COLO829 (cell line): Measurements from ENCODE around the gene TMPRSS12.
"Not testable (repeated sequence)": the region's sequence is repeated elsewhere in the genome, so short reads cannot be mapped to it uniquely, and the experiment has no call there.

Experiments used
- DNase-seq: peaks from one replicate; pipeline ENCODE4 v3.0.0; 2012; ENCODE audit warnings: low spot score

Gene TMPRSS12

DNA sequence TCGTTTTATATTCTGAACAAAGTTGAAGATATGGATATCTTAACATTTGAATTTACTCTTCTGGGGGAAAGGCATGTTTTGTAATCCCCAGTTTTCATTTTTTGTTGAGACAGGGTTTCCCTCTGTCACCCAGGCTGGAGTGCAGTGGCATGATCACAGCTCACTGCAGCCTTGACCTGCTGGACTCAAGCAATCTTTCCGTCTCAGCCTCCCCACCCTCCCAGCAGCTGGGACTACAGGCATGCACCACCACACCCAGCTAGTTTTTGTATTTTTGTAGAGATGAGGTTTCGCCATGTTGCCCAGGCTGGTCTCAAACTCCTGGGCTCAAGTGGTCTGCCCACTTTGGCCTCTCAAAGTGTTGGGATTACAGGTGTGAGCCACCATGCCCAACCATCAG, 84.2 kb downstream of the TMPRSS12 start:
- DNase-seq, result not testable (repeated sequence)

DNA sequence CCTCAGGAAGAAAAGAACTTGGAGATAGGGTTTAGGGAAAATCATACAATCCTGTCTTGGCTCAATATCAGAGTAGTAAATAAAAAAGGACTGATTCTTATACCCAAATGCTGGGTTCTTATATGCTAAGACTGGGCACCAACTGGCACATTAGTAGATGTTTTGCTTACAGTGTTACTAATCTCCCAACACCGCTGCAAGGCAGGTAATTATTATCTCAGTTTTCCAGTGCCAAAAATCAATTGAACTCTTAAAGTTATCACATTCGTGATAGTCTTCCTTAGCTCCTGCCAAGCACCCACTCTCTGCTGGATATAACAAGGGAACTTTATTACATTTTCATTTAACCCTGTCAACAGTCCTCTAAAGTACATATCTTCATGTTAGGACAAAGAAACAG, 84.6 kb downstream of the TMPRSS12 start:
- no peak for DNase-seq

DNA sequence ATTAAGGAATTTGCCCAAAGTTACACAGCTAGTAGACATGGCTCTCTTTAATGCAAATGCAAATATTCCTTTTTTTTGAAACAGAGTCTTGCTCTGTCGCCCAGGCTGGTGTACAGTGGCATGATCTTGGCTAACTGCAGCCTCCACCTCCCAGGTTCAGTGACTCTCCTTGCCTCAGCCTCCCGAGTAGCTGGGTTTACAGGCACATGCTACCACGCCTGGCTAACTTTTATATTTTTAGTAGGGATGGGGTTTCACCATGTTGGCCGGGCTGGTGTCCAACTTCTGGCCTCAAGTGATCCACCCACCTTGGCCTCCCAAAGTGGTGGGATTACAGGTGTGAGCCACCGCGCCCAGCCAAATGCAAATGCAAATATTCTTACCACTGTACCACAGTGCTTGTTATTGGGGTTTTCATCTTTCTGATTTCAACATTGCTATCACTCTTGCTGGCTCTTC, 85.1 kb downstream of the TMPRSS12 start:
- DNase-seq, result no peak

DNA sequence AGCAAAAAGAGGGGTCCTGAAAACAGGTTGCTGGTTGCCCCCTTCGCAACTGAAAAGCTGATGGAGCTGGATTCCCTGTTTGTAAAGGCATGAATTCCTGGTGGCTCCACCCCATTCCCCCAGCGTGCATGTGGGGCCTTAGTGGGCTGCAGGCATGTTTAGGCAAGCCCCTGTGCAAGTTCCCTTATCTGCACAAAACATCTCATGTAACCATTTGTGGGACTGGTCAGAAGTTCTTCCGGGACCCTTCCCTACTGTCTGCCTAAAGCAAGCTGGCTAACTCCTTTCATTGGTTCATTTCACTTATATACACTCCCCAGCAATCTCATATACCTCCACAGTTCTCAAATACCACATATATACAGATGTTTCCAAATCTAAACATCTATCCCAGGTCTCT, 85.7 kb downstream of the TMPRSS12 start:
- DNase-seq, result no peak

DNA sequence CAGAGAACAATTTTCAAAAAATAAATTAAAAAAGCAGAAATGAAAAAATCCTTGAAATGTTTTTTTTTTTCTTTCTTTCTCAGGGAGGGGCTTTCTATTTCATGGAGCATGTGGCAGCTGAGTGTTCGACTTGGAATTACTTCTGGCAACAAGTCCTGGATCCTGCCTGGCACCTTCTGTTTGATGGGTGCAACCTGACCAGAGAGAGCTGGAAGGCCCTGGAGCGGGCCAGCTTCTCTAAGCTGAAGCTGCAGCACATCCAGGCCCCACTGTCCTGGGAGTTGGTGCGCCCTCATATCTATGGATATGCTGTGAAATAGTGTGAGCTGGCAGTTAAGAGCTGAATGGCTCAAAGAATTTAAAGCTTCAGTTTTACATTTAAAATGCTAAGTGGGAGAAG, 87.1 kb downstream of the TMPRSS12 start:
- no peak for DNase-seq

DNA sequence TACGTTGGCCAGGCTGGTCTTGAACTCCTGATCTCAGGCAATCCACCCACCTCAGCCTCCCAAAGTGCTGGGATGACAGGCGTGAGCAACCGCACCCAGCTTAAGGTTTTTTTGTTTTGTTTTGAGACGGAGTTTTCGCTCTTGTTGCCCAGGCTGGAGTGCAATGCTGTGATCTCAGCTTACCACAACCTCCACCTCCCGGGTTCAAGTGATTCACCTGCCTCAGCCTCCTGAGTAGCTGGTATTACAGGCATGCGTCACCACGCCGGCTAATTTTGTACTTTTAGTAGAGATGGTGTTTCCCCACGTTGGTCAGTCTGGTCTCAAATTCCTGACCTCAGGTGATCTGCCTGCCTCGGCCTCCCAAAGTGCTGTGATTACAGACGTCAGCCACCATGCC, 87.8 kb downstream of the TMPRSS12 start:
- DNase-seq, result not testable (repeated sequence)

DNA sequence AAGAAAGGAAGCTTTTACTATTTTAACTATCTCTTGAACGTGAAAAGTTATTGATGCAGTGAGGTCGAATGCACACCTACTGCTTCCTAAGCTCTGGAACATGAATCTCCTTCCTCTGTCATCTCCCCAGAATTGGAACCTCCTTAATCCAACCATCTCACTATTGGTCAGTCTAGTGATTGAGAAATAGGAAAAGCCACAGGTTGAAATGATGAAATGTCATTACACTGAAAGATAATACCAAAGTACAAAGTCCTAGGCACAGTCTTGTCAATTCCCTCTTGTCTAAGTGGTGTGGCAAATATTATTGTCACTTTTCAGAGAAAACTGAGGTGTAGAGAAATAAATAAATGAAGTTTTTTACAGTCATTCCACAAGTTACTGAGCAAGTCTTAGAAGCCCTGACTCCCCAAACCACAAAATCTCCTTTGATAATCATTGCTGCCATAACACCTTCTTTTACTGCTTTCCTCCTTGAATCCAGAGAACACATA, 90.1 kb downstream of the TMPRSS12 start:
- DNase-seq, result no peak

DNA sequence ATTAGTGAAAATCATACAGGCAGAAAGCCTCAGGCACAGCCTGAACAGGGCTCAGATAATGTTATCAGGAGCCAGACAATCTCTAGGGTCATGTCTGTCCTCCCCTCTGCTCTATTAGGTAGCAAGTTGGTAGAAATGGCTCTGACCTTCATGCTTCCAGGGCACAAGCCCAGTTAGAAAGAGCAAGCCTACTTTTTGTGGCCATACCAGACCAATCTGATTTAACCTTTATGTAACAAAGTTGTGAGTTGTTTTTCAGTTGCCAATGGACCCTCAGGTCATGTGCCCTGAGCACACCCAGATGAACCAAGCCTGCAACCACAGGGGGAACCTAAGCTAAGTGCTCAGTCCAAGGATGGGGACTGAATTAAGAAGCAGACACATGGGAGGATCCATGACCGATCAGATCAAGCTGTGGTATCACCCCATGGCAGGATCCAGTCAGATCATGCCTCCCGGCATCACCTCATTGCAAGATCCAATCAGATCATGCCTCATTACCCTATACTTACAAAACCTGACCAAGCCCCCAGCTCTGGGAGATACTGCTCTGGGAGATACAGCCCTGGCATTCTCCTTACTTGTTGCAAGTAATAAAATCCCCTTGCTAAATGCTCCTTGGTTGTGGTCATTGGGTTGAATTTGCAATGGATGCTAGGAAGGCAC, 90.9 kb downstream of the TMPRSS12 start:
- DNase-seq, result no peak

DNA sequence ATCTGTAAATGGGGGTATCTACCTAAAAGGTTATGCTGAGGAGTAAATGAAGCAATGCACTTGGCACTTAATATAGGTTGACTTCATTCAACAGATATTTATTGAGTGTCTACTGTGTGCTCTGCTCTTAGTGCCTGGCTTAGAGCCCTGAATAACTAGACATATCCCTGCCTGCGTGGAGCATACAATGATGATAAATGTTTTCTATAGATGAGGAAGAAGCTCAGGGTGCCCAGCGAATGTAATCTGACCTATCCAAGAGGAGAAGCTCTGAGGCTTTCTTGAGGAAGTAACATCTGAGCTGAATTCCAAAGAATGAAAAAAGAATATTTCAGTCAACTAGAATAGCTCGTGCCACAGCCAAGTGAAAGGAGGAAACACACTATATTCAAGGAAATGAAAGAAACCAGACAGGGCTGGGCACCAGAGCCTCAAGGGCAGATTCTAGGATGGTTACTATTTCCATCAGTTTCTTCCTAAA, 91.7 kb downstream of the TMPRSS12 start:
- no peak for DNase-seq

DNA sequence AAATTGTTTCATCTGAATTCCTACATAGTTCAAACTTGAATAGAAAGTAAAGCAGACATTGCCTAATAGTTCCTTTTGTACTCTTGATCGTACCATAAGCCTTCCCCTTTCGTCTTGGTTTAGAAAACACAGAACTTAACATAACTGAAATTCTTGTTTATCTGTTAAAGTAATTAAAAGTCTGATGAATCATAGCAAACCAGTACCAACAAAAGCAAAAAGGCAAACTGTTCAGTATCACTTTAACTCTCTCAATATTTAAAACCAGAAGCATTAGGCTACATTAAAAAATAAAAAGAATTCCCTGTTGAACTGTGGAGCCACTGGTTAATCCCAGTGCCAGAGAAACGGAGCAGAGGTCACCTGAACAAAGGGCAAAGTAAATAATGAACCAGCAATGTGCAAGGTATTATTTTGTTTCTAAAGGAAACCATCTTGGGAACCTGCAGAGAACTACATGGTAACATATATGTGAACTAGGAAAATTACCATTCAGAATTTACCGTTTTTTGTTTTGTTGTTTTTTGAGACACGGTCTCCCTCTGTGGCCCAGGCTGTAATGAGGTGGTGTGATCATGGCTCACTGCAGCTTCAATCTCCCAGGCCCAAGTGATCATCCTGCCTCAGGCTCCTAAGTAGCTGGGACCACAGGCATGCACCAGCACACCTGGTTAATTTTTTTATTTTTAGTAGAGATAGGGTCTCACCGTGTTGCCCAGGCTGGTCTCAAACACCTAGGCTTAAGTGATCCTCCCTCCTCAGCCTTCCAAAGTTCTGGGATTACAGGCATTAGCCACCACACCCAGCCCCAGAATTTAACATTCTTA, 92.5 kb downstream of the TMPRSS12 start:
- DNase-seq, result no peak

DNA sequence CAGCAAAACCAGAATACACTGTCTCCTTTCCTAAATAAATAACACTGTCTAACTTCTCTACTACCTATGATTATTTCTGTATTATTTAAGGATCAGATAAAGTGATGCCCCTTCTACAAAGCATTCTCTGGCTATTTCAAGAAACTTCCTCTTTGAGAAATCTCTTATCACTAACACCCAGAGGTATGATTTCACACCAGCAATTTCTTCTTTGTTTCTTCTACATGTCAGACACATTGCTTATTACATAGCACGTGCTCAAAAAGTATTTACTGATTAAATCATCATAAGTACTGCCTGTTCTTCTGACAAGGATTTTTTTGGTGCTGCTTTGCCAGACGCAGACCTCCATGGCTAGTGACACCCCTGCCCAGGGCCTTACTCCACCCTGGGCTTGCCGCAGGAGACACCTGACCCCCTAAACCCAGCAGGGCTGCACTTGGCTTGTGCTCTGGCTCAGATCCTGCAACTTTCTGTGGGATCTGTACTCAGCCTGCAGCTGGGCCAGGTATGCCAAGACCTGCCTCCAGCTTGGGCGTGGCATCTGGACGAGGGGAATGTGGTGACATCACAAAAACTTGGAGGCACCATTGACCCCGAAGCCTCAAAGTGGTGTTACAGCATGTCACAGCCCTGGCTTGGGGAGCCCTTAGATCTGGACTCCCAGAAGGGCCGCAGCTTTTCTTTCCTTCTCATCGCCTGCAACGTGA, 94.2 kb downstream of the TMPRSS12 start:
- DNase-seq, result no peak
